NAMALWA (cell line): Measurements from ENCODE around the gene KRTAP21-2.
"Not testable (repeated sequence)": the region's sequence is repeated elsewhere in the genome, so short reads cannot be mapped to it uniquely, and the experiment has no call there.

Source experiments
- DNase-seq: peaks from one replicate; pipeline ENCODE4 v3.0.0-alpha.2; 2015; ENCODE audit warnings: low spot score

KRTAP21-2 gene

GRCh38 chr21:30747159-30747558 lies at the start of gene KRTAP21-2:
TSS of gene KRTAP21-2 (minus strand) at chr21:30747259. CDS start at chr21:30747202, 57 bp downstream.
- no peak for DNase-seq

DNA sequence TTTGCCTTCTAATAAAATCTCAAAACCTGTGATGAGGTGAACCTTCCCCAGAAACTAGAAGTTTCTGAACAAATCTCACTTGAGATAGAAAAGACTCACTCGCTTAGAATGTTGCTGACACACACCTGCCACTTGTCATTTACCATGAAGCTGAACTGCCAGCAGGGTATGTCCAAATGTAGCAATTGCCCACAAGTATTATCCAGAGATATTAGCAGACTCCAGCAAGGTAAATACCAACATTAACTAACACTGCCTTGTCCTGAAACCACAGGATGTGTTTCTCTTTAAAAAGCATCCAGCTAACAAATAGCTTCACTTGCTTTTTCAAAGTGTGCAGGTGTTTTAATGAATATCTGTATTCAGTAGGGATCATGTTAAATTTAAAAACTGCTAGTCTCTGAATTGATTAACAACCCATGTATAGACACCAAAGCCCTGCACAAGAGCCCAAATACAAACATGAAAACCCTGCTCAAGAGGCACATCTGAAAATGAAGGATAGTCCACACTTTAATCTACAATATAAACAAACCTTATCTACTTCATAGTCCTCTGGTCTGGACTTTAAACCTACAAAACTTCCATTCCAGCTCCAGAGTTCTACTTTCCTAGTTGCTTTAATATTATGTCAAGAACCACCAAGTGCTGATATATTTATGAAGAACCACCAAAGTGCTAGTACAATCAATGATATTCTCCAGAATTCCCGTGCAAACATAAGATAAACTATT lies 46.7 kb upstream of the KRTAP21-2 start:
- DNase-seq, result no peak

GRCh38 chr21:30779249-30779648 lies 32.2 kb upstream of the KRTAP21-2 start:
- DNase-seq, result no peak

DNA sequence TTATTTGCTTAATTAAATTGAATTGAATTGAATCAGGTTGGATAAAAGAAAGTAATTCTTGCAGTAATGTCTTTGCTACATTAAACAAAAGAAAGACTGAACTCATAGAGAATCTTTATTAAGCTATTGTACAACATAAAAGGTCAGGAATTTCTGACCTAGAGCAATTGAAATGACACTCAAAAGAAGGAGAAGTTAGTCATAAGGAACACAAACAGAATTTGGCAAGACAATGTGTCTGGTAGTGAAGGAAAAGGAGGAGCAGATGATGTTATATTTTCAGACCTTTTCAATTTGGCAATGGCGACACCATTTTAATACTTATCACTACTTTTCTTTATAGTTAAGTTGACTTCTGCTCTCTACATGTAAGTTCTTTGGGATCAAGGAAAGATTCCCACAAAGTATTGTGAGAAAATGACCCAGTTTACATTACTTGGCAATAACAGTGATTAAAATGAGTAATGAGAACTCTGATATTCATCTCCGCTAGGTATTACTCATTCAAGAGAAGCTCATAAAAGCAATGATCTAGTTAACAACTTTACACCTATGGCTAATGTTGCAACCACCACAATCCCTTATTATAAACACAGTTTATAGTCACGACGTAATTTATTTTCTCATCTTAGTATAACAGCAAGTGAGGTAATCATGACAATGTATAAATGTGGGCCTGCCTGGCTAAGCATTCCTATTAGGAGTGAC lies 22.8 kb upstream of the KRTAP21-2 start:
- DNase-seq, result no peak

GRCh38 chr21:30760776-30761175 lies 13.7 kb upstream of the KRTAP21-2 start:
- no peak for DNase-seq

DNA sequence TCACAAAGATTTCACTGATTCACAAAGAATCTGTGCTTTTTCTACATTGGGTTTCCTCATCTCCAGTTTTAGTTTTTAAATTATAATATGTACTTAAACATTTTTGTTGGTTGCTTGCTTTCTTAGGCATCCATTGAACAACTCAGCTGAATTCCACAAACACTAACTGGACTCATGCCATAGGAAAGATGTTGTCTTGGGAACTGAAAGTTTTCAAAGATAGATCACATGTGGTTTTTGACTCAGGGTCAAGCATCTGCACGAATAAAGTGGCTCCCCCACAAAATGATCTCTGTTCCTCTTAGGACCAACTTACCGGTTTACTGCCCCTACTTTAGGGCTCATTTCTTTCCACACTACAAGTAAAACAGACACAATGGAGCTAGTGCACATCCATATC lies 11.2 kb upstream of the KRTAP21-2 start:
- DNase-seq, result no peak

DNA sequence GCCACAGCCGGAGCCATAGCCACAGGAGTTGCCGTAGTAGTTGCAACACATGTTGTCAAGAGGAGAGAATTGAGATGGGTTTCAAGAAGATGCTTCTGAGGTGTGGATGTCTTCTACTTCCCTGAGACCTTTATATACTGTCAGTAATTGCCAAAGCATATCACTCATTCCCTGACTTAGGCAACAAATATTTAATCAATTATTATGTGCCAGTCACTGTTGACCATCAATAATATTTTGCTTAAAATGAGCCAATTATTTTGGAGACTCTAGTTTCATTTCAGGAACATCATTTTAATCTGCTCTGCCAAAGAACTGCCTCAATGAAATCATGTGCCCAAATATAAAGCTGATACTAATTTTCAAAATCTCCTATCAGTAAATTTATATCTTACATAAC lies 8.3 kb upstream of the KRTAP21-2 start, which contains the start of gene KRTAP21-1:
Gene KRTAP21-1, minus strand, starts transcription at position 101 of the 400 bp plus-strand sequence. Its CDS starts 50 bp downstream, at position 51.
- DNase-seq, result not testable (repeated sequence)

DNA sequence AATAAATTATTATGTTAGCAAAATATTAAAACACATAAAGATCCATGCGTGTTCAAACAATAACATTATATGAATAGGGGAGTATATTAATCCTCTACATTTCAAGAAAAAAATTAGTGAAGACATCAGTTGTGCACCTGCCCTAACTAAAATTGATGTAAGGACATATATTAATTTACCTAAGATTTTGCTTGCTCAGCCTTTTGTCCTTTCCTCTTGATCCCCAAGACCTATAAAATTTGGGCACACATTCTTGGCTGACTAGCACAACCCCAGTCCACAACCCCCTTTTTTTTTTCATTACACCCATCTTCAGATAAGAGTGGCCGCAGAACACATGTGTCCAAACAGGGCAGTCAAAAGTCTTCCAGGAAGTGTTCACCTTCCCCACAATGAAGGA lies 6.6 kb downstream of the KRTAP21-2 start:
- DNase-seq, result no peak

DNA sequence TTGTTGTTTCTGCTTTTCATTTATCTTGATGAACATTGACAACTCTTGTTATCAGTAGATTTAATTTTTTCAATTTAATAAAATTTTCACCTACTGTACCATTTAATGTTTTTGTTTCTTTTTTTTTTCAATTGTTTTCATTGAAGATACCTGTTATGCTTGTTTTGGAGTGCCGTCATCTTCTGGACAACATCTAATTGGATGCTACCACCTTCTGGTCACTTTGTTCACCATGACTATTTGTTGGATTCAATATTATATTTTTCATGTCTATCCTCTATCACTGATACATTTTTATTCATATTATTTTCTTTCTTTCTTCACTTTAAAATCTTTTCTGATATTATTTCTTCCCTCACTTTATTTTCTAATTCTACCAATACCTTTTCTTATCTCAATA lies 14.0 kb downstream of the KRTAP21-2 start:
- DNase-seq, result no peak

DNA sequence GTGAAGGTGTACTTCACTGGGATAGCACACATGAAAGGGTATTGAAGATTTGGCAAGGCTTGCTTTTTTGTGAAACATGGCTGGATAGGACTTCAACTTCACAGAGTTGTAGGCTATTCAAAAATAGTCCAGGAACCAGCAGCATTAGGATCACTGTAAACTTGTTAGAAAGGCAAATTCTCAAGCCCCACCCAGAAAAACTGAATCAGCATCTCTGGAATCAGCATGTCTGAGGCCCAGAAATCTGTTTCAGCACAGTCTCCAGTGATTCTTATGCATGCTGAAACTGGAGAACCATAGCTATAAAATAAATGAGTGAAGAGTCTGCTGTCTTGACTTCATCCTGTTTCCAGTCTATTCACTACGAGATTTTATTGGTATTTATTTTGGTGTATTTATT lies 20.3 kb downstream of the KRTAP21-2 start:
- no peak for DNase-seq

- no peak for DNase-seq
Observed at GRCh38 chr21:30719401-30719800, 27.7 kb downstream of the KRTAP21-2 start.

DNA sequence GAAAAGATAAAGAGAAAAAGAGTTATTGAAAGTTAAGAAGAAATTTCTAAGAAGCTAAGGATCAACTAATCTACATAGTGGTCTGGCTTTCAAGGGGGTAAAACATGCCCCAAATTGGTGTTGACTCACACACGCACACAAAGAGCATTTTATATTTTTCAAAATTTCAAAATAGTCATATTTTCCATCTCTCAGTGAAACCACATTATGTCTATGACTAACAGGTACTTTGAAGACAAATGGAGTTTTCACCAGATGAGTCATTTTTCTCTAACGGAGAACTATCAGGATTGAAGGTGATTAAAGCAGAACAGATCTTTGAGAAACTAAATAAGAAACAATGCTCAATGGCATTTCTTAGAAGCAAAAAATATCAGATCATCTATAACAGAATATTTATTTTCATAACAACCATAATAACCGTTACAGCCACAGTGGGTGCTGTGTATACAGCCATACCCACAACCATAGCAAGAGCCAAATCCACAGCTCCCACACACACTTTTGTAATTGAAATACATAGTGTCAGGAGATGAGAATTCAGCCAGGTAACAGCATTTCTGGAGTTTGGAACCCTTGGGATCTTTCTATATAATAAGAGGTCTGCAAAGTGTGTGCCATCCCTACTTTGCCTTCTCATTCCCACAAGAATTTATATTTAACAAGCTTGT lies 28.7 kb downstream of the KRTAP21-2 start, which contains the start of gene KRTAP21-3:
Gene KRTAP21-3, minus strand, starts transcription at position 539 of the 671 bp plus-strand sequence. Its CDS starts 18 bp downstream, at position 521.
- DNase-seq, result no peak

DNA sequence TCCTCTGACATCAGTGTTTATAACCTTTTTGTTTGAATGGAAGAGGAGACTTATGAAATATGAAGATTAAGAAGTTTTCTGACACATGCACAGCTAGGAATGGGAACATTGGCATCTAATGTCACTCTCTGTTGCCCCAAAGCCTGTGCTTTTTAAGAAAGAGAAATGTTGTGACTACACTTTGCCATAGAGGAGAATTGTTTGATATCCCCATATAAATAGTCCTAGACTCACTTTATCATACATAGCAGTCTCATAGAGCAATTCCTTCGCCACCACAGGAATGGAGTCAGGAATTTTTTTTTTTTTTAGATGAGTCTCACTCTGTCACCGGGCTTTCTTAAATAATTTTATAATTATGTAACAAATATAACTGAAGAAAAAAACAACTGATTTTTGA lies 30.0 kb downstream of the KRTAP21-2 start:
- DNase-seq, result no peak

GRCh38 chr21:30714946-30715345 lies 32.1 kb downstream of the KRTAP21-2 start:
- DNase-seq, result no peak

DNA sequence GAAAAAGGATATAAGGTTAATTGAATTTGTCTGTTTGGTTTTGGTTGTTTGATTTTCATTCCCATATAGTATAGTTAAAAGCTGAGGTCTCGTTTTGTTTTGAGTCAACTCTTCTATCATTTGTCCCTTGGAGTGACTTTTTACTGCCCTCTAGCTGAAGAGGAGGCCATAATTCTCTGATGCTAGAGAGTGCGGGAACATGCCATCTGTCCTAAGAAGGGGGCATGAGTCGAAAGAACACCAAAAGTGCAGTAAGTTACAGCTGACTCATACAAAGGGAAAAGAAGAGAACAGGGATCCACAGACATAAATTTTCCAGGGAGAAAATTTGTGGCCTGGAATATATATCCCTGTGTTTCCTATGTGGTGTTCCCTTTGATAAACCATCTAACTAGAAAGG lies 32.6 kb downstream of the KRTAP21-2 start:
- DNase-seq, result no peak

DNA sequence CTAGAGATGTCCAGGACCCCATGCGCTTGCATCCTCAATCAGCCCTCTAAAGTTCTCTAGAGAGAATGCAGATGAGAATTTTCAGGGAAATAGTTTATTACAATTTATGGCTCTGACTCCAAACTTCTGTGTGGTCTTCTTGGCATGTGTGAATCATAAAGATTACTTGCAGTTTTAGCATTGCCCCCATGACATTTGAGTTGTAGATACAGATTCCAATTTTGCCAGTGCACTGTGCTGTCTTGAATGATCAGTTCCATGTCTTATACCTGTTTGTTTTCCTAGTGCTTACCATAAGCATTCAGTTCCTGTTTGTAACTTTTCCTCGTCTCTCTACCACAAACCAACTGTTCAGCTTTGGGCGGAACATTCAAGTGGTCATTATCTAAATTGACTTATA lies 33.3 kb downstream of the KRTAP21-2 start:
- no peak for DNase-seq

DNA sequence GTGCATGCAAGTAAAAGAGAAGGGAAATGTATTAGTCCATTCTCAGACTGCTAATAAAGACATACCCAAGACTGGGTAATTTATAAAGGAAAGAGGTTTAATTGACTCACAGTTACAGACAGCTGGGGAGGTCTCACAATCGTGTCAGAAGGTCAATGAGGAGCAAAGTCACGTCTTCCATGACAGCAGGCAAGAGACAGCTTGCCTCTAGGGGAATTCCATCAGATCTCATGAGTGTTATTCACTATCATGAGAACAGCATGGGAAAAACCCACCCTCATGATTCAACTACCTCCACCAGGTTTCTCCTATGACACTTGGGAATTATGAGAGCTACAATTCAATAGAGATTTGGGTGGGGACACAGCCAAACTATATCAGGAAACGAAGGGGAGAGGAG lies 36.6 kb downstream of the KRTAP21-2 start:
- DNase-seq, result no peak

- no peak for DNase-seq
Observed at GRCh38 chr21:30707409-30707808, 39.6 kb downstream of the KRTAP21-2 start.
